Spleen (tissue), 11 donors: ENCODE data around the gene GRIK4. TPM values are rescaled to one million over a fixed set of nuclear protein-coding genes. Genes with fewer than 3 reads are reported as not detected.
"Not testable (repeated sequence)": the region's sequence is repeated elsewhere in the genome, so short reads cannot be mapped to it uniquely, and the experiment has no call there.

ENCODE experiments used
- DNase-seq: peaks from one replicate; pipeline ENCODE4 v3.0.0-alpha.2; 2020
- H3K27ac ChIP-seq, 8 donors: fragments of 200-600 bp; sonication (generic) in 7 of 8; 1 replicate in 4 of 8; 2 replicates in 4 of 8; pipeline versions ENCODE4 v1.5.0 to v1.8.0; 2016 to 2021; ENCODE audit warnings: inconsistent platforms in 4 of 8, mild to moderate bottlenecking in 4 of 8, moderate library complexity in 1 of 8
- H3K27me3 ChIP-seq, 7 donors: fragments of 200-600 bp; sonication (generic) in 6 of 7; replicated peaks in 1 of 7; 1 replicate in 4 of 7; 2 replicates in 3 of 7; pipeline versions ENCODE4 v1.5.0 to v1.8.0; 2016 to 2021; ENCODE audit warnings: inconsistent platforms in 3 of 7, mild to moderate bottlenecking in 1 of 7
- H3K36me3 ChIP-seq, 6 donors: fragments of 200-600 bp; sonication (generic) in 5 of 6; 1 replicate in 4 of 6; 2 replicates in 2 of 6; pipeline versions ENCODE4 v1.5.0 to v1.8.0; 2016 to 2021; ENCODE audit warnings: inconsistent platforms in 2 of 6
- H3K4me1 ChIP-seq, 6 donors: fragments of 200-600 bp; sonication (generic) in 5 of 6; 1 replicate in 3 of 6; 2 replicates in 3 of 6; pipeline versions ENCODE4 v1.5.0 to v1.8.0; 2016 to 2021; ENCODE audit warnings: inconsistent platforms in 3 of 6
- H3K4me3 ChIP-seq, 8 donors: fragments of 200-600 bp; sonication (generic) in 7 of 8; 1 replicate in 4 of 8; 2 replicates in 4 of 8; pipeline versions ENCODE4 v1.5.0 to v1.8.0; 2016 to 2021; ENCODE audit warnings: inconsistent platforms in 4 of 8, mild to moderate bottlenecking in 4 of 8, moderate library complexity in 2 of 8
- H3K9me3 ChIP-seq, 8 donors: fragments of 200-600 bp; sonication (generic) in 7 of 8; 1 replicate in 4 of 8; 2 replicates in 4 of 8; pipeline versions ENCODE4 v1.5.0 to v1.8.0; 2016 to 2021; ENCODE audit warnings: inconsistent platforms in 4 of 8
- POLR2A ChIP-seq, 3 donors: fragments of 450-650 bp; IDR thresholded peaks; one replicate each; pipeline ENCODE4 v1.5.1; 2017; ENCODE audit warnings: antibody characterized with exemption in 3 of 3, mild to moderate bottlenecking in 1 of 3
- POLR2AphosphoS5 ChIP-seq, 3 donors: sonication (generic); formaldehyde crosslinking; IDR thresholded peaks; one replicate each; pipeline ENCODE4 v1.5.1; 2017; ENCODE audit warnings: antibody characterized with exemption in 3 of 3
- WGBS, 5 donors: extraction: QIAGEN DNeasy Blood & Tissue Kit in 3 of 5; methylation state at CpG; one replicate each; pipeline versions ENCODE4 v1.1.5 to v1.1.7; 2013 to 2018; 5-methylcytosine and 5-hydroxymethylcytosine counted together
- intact Hi-C: fragments of 100-400 bp; cut with DNase I; formaldehyde crosslinking; loops from one replicate; pipeline ENCODE4 v1.15.0; 2023; ENCODE audit warnings: low total_unique reads
- polyA plus RNA-seq, 3 donors: library from polyadenylated mRNA; stranded (reverse); fragments of 200-250 nt; gene quantifications; one replicate each; pipeline ENCODE4 v1.2.1, GENCODE V29; 2013
- total RNA-seq, 7 donors: library from RNA; depleted of rRNA in 3 of 7; stranded (reverse); fragments of >200 nt in 3 of 7; fragmentation: NEBNext Ultra II Directional in 4 of 7; extraction: Animal tissue kit (Norgen Biotek cat#: 25700) in 4 of 7; gene quantifications; one replicate each; pipeline versions ENCODE4 v1.1.0 to v1.2.1, GENCODE V29; 2016 to 2021
- TF ChIP-seq, protein P1 (sequence below), 11 experiments: fragments of 200-600 bp in 7 of 11; fragments of 450-650 bp in 4 of 11; sonication (generic) in 4 of 11; IDR thresholded peaks in 8 of 11; conservative IDR thresholded peaks in 3 of 11; 1 replicate in 7 of 11; 2 replicates in 4 of 11; pipeline versions ENCODE4 v1.4.0 to v1.8.0; 2016 to 2021; ENCODE audit warnings: antibody characterized with exemption in 11 of 11, inconsistent platforms in 4 of 11, mild to moderate bottlenecking in 1 of 11
- donor health status: healthy with polysubstance abuse.
- donor health status: DM: no; HTN: no; CAD: no; lungs with moderate emphysema.
- donor health status: DM: no; HTN: no; CAD: no.
- donor health status: Bipolar disorder and iron deficiency.
- donor health status: healthy.
- donor health status: DM: no; HTN: no; CAD: no.
- donor health status: DM: yes; HTN: yes; CAD: no.

GRIK4 gene
- total and polyA plus RNA-seq, 10 donors, result 0.04 to 2.4 (median 0.59) TPM

DNA sequence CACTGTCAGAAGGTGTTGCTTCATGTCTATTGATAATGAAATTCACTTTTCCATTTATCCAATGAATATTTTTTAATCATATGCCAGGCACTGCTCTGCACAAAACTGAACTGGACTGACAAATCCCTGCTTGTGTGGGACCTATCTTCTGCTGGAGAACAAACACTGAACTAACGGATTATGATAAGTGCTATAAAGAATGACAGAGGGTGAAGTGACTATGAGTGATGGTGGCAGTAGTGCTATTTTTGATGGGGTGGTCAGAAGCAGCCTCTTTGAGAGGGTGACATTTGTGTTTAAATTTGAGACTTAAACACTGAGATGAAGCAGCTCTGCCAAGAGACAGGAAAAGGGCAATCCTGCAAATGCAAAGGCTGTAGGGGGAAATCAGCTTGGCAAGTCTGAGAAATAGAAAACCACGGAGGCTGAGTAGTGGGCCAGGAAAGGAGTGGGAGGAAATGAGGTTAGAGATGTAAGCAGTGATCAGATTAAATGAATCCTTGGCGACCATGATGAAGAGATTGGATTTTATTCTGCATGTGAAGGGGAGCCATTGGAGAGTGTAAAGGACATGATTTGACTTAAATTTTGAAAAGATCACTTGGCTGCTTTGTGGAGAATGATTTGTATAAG, 518.4 kb downstream of the GRIK4 start:
- H3K4me1 ChIP-seq, result peaks cover 5 to 31% (median 10%) of the 10 kb centered on the region in 6 donors
- H3K36me3 ChIP-seq, result no peaks in the 10 kb centered on the region
- no peaks in the 10 kb centered on the region for H3K27me3 ChIP-seq
- H3K4me3 ChIP-seq, result no peak overlapping the region
- TF ChIP-seq POLR2A (IDR thresholded peaks at IDR 0.05), result no peak
- TF ChIP-seq POLR2AphosphoS5 (IDR thresholded peaks at IDR 0.05), result no peak
- TF ChIP-seq, protein P1, sequence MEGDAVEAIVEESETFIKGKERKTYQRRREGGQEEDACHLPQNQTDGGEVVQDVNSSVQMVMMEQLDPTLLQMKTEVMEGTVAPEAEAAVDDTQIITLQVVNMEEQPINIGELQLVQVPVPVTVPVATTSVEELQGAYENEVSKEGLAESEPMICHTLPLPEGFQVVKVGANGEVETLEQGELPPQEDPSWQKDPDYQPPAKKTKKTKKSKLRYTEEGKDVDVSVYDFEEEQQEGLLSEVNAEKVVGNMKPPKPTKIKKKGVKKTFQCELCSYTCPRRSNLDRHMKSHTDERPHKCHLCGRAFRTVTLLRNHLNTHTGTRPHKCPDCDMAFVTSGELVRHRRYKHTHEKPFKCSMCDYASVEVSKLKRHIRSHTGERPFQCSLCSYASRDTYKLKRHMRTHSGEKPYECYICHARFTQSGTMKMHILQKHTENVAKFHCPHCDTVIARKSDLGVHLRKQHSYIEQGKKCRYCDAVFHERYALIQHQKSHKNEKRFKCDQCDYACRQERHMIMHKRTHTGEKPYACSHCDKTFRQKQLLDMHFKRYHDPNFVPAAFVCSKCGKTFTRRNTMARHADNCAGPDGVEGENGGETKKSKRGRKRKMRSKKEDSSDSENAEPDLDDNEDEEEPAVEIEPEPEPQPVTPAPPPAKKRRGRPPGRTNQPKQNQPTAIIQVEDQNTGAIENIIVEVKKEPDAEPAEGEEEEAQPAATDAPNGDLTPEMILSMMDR (IDR thresholded peaks at IDR 0.05 in 8 of 11, conservative IDR thresholded peaks at IDR 0.05 in 3 of 11), result no peak
- DNase-seq, result no peak
- intact Hi-C loops, result no loop called here
- no peaks in the 10 kb centered on the region for H3K9me3 ChIP-seq
- H3K27ac ChIP-seq, result no peak overlapping the region
- WGBS, 5 donors, result 26 to 35% (median 33%) methylated on average over 3 of the region's 3 CpGs

DNA sequence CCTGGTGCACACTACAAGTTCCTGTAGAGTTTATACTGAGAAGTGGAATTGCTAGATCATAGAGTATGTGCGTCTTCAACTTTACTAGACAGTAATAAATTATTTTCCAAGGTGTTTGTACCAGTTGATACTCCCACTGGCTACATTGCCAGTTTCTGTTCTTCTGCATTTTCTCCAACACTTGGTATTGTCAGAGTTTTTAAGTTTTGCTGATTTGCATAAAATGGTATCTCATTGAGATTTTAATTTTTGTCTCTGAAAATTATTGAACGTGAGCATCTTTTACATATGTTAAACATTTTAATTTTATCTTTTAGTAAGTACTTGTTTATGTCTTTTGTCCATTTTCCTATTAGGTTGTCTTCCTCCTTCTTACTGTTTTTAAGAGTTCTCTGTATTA, 519.6 kb downstream of the GRIK4 start:
- Histone ChIP-seq H3K36me3 (no peaks in the 10 kb centered on the region), H3K27ac (no peak overlapping the region), H3K4me1 (peaks cover 0 to 19% (median 0%) of the 10 kb centered on the region in 6 donors), H3K4me3 (no peak overlapping the region), H3K27me3 (no peaks in the 10 kb centered on the region), H3K9me3 (no peaks in the 10 kb centered on the region)
- WGBS, 5 donors, result 93 to 99% (median 97%) methylated on average over 2 of the region's 2 CpGs
- no peak for TF ChIP-seq POLR2A (IDR thresholded peaks at IDR 0.05)
- TF ChIP-seq POLR2AphosphoS5 (IDR thresholded peaks at IDR 0.05), result no peak
- TF ChIP-seq, protein P1 (IDR thresholded peaks at IDR 0.05 in 8 of 11, conservative IDR thresholded peaks at IDR 0.05 in 3 of 11), result no peak
- no peak for DNase-seq
- intact Hi-C loops, result no loop called here

DNA sequence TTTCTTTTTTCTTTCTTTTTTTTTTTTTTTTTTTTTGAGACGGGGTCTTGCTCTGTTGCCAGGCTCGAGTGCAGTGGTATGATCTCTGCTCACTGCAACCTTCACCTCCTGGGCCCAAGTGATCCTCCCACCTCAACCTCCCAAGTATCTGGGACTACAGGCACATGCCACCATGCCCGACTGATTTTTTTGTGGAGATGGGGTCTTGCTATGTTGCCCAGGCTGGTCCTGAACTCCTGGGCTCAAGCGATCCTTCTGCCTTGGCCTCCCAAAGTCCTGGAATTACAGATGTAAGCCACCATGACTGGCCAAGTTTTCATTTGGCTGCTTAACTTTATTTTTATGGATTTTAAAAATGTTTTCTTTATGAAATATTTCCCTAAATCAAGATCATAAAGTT, 520.1 kb downstream of the GRIK4 start:
- 85 to 100% (median 98%) methylated on average over 4 of the region's 4 CpGs for WGBS, 5 donors
- DNase-seq, H3K36me3 ChIP-seq, H3K27ac ChIP-seq, H3K4me3 ChIP-seq, H3K9me3 ChIP-seq, intact Hi-C loops, H3K27me3 ChIP-seq: not testable (repeated sequence)
- peaks cover 0 to 14% (median 0%) of the 10 kb centered on the region in 6 donors for H3K4me1 ChIP-seq

DNA sequence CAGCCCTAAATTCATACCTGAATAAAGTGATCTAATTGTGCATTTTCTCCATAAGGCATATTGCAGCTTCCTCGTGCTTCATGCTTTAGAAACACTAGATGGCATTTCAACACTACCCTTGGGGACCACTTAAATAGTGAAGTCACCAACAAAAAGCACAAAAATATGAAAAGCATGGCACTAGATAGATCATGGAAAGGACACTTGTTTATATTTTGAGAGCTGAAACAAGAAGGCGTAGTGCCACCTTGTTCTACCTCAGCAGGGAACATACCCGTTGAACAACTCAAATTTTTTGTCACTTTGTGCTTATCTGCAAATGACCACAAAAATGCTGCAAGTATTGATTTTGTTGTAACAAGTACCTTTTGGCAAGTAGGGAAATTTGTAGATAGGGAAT, 521.0 kb downstream of the GRIK4 start:
- intact Hi-C loops, result no loop called here
- Histone ChIP-seq H3K36me3 (no peaks in the 10 kb centered on the region), H3K27me3 (no peaks in the 10 kb centered on the region), H3K9me3 (no peaks in the 10 kb centered on the region), H3K4me3 (no peak overlapping the region), H3K27ac (no peak overlapping the region), H3K4me1 (peaks cover 0 to 5% (median 0%) of the 10 kb centered on the region in 6 donors)
- no peak for DNase-seq
- TF ChIP-seq, protein P1 (IDR thresholded peaks at IDR 0.05 in 8 of 11, conservative IDR thresholded peaks at IDR 0.05 in 3 of 11), result no peak
- no peak for TF ChIP-seq POLR2A (IDR thresholded peaks at IDR 0.05)
- no peak for TF ChIP-seq POLR2AphosphoS5 (IDR thresholded peaks at IDR 0.05)
- WGBS, 5 donors, result 88 to 96% (median 88%) methylated on average over 3 of the region's 3 CpGs
